Sigmoid colon (tissue), 4 donors: ENCODE measurements around the gene DMRT3.

Source experiments
- EP300 ChIP-seq, 4 donors: sonication (generic); formaldehyde crosslinking; IDR thresholded peaks; one replicate each; pipeline ENCODE4 v1.6.1; 2017; ENCODE audit warnings: antibody characterized with exemption in 4 of 4
- POLR2A ChIP-seq, 2 donors: fragments of 450-650 bp; IDR thresholded peaks; one replicate each; pipeline ENCODE4 v1.6.1; 2016; ENCODE audit warnings: antibody characterized with exemption in 2 of 2, mild to moderate bottlenecking in 2 of 2, moderate library complexity in 2 of 2
- POLR2AphosphoS5 ChIP-seq, 4 donors: sonication (generic); formaldehyde crosslinking; IDR thresholded peaks; one replicate each; pipeline ENCODE4 v1.6.1; 2017; ENCODE audit warnings: antibody characterized with exemption in 4 of 4
- TF ChIP-seq, protein P1 (sequence below), 4 experiments: fragments of 450-650 bp in 3 of 4; fragments of 200-600 bp in 1 of 4; IDR thresholded peaks; one replicate each; pipeline ENCODE4 v1.5.1; 2016 to 2019; ENCODE audit warnings: antibody characterized with exemption in 4 of 4, mild to moderate bottlenecking in 3 of 4, moderate library complexity in 2 of 4

GRCh38 chr9:935348-935965, 41.0 kb upstream of the DMRT3 start:
- TF ChIP-seq, protein P1, sequence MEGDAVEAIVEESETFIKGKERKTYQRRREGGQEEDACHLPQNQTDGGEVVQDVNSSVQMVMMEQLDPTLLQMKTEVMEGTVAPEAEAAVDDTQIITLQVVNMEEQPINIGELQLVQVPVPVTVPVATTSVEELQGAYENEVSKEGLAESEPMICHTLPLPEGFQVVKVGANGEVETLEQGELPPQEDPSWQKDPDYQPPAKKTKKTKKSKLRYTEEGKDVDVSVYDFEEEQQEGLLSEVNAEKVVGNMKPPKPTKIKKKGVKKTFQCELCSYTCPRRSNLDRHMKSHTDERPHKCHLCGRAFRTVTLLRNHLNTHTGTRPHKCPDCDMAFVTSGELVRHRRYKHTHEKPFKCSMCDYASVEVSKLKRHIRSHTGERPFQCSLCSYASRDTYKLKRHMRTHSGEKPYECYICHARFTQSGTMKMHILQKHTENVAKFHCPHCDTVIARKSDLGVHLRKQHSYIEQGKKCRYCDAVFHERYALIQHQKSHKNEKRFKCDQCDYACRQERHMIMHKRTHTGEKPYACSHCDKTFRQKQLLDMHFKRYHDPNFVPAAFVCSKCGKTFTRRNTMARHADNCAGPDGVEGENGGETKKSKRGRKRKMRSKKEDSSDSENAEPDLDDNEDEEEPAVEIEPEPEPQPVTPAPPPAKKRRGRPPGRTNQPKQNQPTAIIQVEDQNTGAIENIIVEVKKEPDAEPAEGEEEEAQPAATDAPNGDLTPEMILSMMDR (IDR thresholded peaks at IDR 0.05) = no peak
- no peak for TF ChIP-seq POLR2A (IDR thresholded peaks at IDR 0.05)
- no peak for TF ChIP-seq POLR2AphosphoS5 (IDR thresholded peaks at IDR 0.05)
- TF ChIP-seq EP300 (IDR thresholded peaks at IDR 0.05) = no peak
